Osteoblast (primary cell): ENCODE data around the gene ARPC5. TPM values are rescaled to one million over a fixed set of nuclear protein-coding genes. Genes with fewer than 3 reads are reported as not detected.

Source experiments
- DNase-seq: peaks from one replicate; pipeline ENCODE4 v3.0.0; 2011; ENCODE audit warnings: low spot score, mixed read lengths; ENCODE audit not compliant: insufficient read length; ENCODE audit errors: missing footprints
- H2AFZ ChIP-seq: 2 replicates; pipeline ENCODE4 v1.6.0; 2011; ENCODE audit warnings: mild to moderate bottlenecking, low read length
- H3K27ac ChIP-seq: 2 replicates; pipeline ENCODE4 v1.5.1; 2011; ENCODE audit warnings: mild to moderate bottlenecking, low read depth, low read length, moderate library complexity
- H3K27me3 ChIP-seq: 2 replicates; pipeline ENCODE4 v1.6.0; 2012; ENCODE audit warnings: mild to moderate bottlenecking, control low read depth, inconsistent platforms, low read length, moderate library complexity; ENCODE audit not compliant: insufficient read depth
- H3K36me3 ChIP-seq: 2 replicates; pipeline ENCODE4 v1.5.1; 2011; ENCODE audit warnings: mild to moderate bottlenecking, low read length, control low read depth, moderate library complexity; ENCODE audit not compliant: insufficient read depth
- H3K4me1 ChIP-seq: 2 replicates; pipeline ENCODE4 v1.5.1; 2011; ENCODE audit warnings: mild to moderate bottlenecking, low read length, control low read depth, moderate library complexity; ENCODE audit not compliant: insufficient read depth
- H3K4me2 ChIP-seq: 2 replicates; pipeline ENCODE4 v1.6.0; 2011; ENCODE audit warnings: mild to moderate bottlenecking, low read length; ENCODE audit not compliant: insufficient read depth
- H3K4me3 ChIP-seq: fragments of 200-600 bp; sonication (generic); 3 replicates; pipeline ENCODE4 v1.5.1; 2012; ENCODE audit warnings: mild to moderate bottlenecking, low read length, inconsistent platforms; ENCODE audit not compliant: insufficient read depth
- H3K79me2 ChIP-seq: 2 replicates; pipeline ENCODE4 v1.6.0; 2012; ENCODE audit warnings: mild to moderate bottlenecking, low read length, control low read depth, inconsistent platforms; ENCODE audit not compliant: insufficient read depth
- H3K9me3 ChIP-seq: 2 replicates; pipeline ENCODE4 v1.5.1; 2011; ENCODE audit warnings: low read depth, low read length, control low read depth
- H4K20me1 ChIP-seq: 2 replicates; pipeline ENCODE4 v1.6.0; 2012; ENCODE audit warnings: mild to moderate bottlenecking, low read length, control low read depth; ENCODE audit not compliant: insufficient read depth
- CTCF ChIP-seq: IDR thresholded peaks from 2 replicates; pipeline ENCODE4 v1.5.1; 2011; ENCODE audit warnings: mild to moderate bottlenecking, low read depth, low read length, moderate library complexity; ENCODE audit errors: extremely low read depth
- total RNA-seq: library from RNA; depleted of rRNA; stranded (reverse); fragments of >200 nt; gene quantifications from 2 replicates; pipeline ENCODE4 v1.2.3, GENCODE V29; 2012

ARPC5 gene
- total RNA-seq, 1 donor = 157 TPM

DNA sequence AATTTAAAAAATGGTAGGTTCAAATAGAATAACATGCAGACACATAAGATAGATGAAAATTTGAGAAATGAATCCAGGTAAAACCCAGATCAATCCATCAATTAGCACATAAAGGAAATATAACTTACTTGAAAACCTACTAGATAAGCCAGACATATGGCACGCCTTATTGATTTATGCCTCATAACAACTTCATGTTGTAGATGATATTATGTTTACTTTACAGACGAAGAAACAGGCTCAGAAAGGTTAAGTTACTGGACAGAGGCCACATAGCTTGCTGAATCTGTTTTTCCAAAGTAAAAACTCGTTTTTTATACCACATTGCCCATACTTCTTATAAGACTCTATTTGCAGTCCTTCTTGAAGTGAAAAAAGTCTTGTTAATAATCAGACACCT lies 23.2 kb downstream of the ARPC5 start:
- Histone ChIP-seq H3K79me2 (no peaks in the 10 kb centered on the region), H3K27me3 (no peaks in the 10 kb centered on the region), H3K36me3 (no peaks in the 10 kb centered on the region), H4K20me1 (no peaks in the 10 kb centered on the region), H3K9me3 (no peaks in the 10 kb centered on the region), H3K4me2 (no peak overlapping the region), H3K4me1 (peaks cover 22% of the 10 kb centered on the region), H3K27ac (no peak overlapping the region), H3K4me3 (no peak overlapping the region), H2AFZ (no peak overlapping the region)
- no peak for TF ChIP-seq CTCF
- no peak for DNase-seq

DNA sequence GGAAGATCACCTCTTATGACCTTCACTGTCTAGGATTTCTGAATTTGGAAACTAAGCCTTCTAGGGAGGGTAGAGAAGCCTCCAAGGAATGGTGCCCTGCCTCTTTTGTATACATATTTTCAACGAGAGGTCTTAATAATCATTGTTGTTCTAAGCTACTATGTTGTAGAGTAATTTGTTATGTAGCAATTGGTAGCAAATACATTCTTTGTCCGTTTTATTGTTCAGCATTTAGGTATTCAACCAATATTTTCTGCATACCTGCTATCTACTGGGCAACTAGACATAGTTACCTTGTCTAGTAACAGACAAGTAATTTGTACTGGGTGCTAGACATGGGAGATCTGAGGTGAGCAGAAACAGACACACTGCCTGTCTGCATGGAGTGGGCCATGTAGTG lies 24.6 kb downstream of the ARPC5 start:
- DNase-seq = no peak
- no peak overlapping the region for H3K27ac ChIP-seq
- no peaks in the 10 kb centered on the region for H3K36me3 ChIP-seq
- no peak overlapping the region for H2AFZ ChIP-seq
- no peaks in the 10 kb centered on the region for H3K79me2 ChIP-seq
- TF ChIP-seq CTCF = no peak
- no peak overlapping the region for H3K4me2 ChIP-seq
- no peaks in the 10 kb centered on the region for H4K20me1 ChIP-seq
- H3K27me3 ChIP-seq = no peaks in the 10 kb centered on the region
- peaks cover 22% of the 10 kb centered on the region for H3K4me1 ChIP-seq
- H3K9me3 ChIP-seq = no peaks in the 10 kb centered on the region
- H3K4me3 ChIP-seq = no peak overlapping the region

- Histone ChIP-seq H3K9me3 (no peaks in the 10 kb centered on the region), H3K79me2 (no peaks in the 10 kb centered on the region), H3K4me1 (peaks cover 22% of the 10 kb centered on the region), H3K27ac (peak overlapping the region; percentile 80), H3K4me2 (peak overlapping the region; percentile 65), H3K36me3 (no peaks in the 10 kb centered on the region), H2AFZ (peak overlapping the region; percentile 74), H4K20me1 (no peaks in the 10 kb centered on the region), H3K4me3 (peak overlapping the region; percentile 39), H3K27me3 (no peaks in the 10 kb centered on the region)
- no peak for TF ChIP-seq CTCF
- DNase-seq = peak; percentile 65
Observed at GRCh38 chr1:183609759-183610452, 25.7 kb downstream of the ARPC5 start.

DNA sequence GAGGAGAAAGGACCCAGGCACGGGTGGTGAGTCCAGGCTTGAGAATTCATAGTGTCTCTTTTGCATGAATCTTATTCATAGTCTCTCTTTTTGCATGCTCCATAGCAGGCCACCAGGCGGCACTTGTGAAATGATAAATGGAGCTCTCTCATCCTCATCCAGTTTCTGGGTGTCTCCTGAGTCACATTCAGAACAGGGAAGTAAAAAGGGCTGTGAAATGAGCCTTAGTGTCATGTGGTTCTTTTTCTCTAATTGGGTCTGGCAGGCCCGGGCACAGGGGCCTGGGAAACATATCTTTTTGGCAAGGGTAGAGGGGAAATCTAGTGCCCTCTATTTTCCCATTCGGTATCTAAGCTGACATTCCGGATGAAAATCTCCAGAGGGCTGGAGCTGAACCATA lies 26.3 kb downstream of the ARPC5 start:
- TF ChIP-seq CTCF = peak; percentile 70
- H3K36me3 ChIP-seq = no peaks in the 10 kb centered on the region
- H3K27me3 ChIP-seq = no peaks in the 10 kb centered on the region
- peak overlapping the region; percentile 65 for H3K4me2 ChIP-seq
- no peaks in the 10 kb centered on the region for H3K79me2 ChIP-seq
- peak overlapping the region; percentile 80 for H3K27ac ChIP-seq
- H4K20me1 ChIP-seq = no peaks in the 10 kb centered on the region
- DNase-seq = peak; percentile 63
- peak overlapping the region; percentile 74 for H2AFZ ChIP-seq
- H3K4me3 ChIP-seq = peak overlapping the region; percentile 39
- H3K4me1 ChIP-seq = peaks cover 24% of the 10 kb centered on the region
- H3K9me3 ChIP-seq = no peaks in the 10 kb centered on the region
